PC-3 (cell line): ENCODE results near the gene SIM2. TPM values are rescaled to one million over a fixed set of nuclear protein-coding genes. Genes with fewer than 3 reads are reported as not detected.

Source experiments
- ATAC-seq: fragments of 200-7000 bp; cut with Tn5 transposase; 2 replicates; pipeline ENCODE4 v1.9.1; 2020; ENCODE audit warnings: mild to moderate bottlenecking, moderate library complexity
- BruUV-seq: library from RNA; stranded (reverse); fragments of 400-500 nt; replicated peaks from 2 replicates; lab custom pipeline; 2021; lab: Mats Ljungman, UMichigan
- CTCF ChIA-PET: fragments of 300-600 bp; sonication (Branson Sonifier 250); formaldehyde crosslinking; loops from one replicate; lab custom pipeline; 2022; ENCODE audit warnings: antibody characterized with exemption; lab: Charles Lee
- POLR2A ChIA-PET: fragments of 300-600 bp; sonication (Branson Sonifier 250); formaldehyde crosslinking; loops from one replicate; lab custom pipeline; 2022; ENCODE audit warnings: antibody characterized with exemption; ENCODE audit not compliant: unreplicated experiment; lab: Charles Lee
- DNase-seq: peaks from one replicate; pipeline ENCODE4 v3.0.0-alpha.2; 2015
- H2AFZ ChIP-seq: fragments of 300-600 bp; sonication (generic); 2 replicates; pipeline ENCODE4 v1.6.0; 2016; ENCODE audit warnings: antibody characterized with exemption, low read length
- H3F3A ChIP-seq: fragments of 300-600 bp; sonication (generic); one replicate; pipeline ENCODE4 v1.6.0; 2017; ENCODE audit warnings: antibody characterized with exemption, low read length, control low read depth, mild to moderate bottlenecking; ENCODE audit not compliant: unreplicated experiment
- H3K27ac ChIP-seq: fragments of 300-600 bp; sonication (generic); 2 replicates; pipeline ENCODE4 v1.5.1; 2016; ENCODE audit warnings: mild to moderate bottlenecking, low read length
- H3K27me3 ChIP-seq: fragments of 300-600 bp; sonication (generic); 2 replicates; pipeline ENCODE4 v1.6.1; 2016; ENCODE audit warnings: low read length, mixed read lengths
- H3K36me3 ChIP-seq: fragments of 300-600 bp; sonication (generic); 2 replicates; pipeline ENCODE4 v1.6.1; 2016; ENCODE audit warnings: low read depth, mixed run types, low read length, mixed read lengths
- H3K4me1 ChIP-seq: fragments of 300-600 bp; sonication (generic); 2 replicates; pipeline ENCODE4 v1.5.1; 2016; ENCODE audit warnings: low read length; ENCODE audit not compliant: insufficient read depth
- H3K4me2 ChIP-seq: fragments of 300-600 bp; sonication (generic); 2 replicates; pipeline ENCODE4 v1.6.0; 2016; ENCODE audit warnings: low read length
- H3K4me3 ChIP-seq: fragments of 300-600 bp; sonication (generic); 2 replicates; pipeline ENCODE4 v1.5.1; 2016; ENCODE audit warnings: mild to moderate bottlenecking, low read length, mixed read lengths
- H3K79me2 ChIP-seq: fragments of 300-600 bp; sonication (generic); 2 replicates; pipeline ENCODE4 v1.6.1; 2017; ENCODE audit warnings: low read length, mixed read lengths
- H3K9ac ChIP-seq: fragments of 300-600 bp; sonication (generic); 2 replicates; pipeline ENCODE4 v1.6.0; 2016; ENCODE audit warnings: mild to moderate bottlenecking, low read length
- H3K9me2 ChIP-seq: fragments of 300-600 bp; sonication (generic); replicated peaks from 2 replicates; pipeline ENCODE4 v1.6.1; 2016; ENCODE audit warnings: mixed run types, low read length, mixed read lengths
- H3K9me3 ChIP-seq: fragments of 300-600 bp; sonication (generic); 2 replicates; pipeline ENCODE4 v1.6.1; 2016; ENCODE audit warnings: low read length, mixed read lengths
- H4K20me1 ChIP-seq: fragments of 300-600 bp; sonication (generic); 2 replicates; pipeline ENCODE4 v1.6.1; 2016; ENCODE audit warnings: low read length, mixed read lengths
- EZH2 ChIP-seq: fragments of 300-600 bp; sonication (generic); IDR thresholded peaks from one replicate; pipeline ENCODE4 v1.6.1; 2017; ENCODE audit warnings: antibody characterized with exemption, mild to moderate bottlenecking, low read length; ENCODE audit not compliant: unreplicated experiment
- EZH2phosphoT487 ChIP-seq: fragments of 300-600 bp; sonication (generic); IDR thresholded peaks from 2 replicates; pipeline ENCODE4 v1.6.1; 2018; ENCODE audit warnings: mild to moderate bottlenecking, antibody characterized with exemption, low read length, borderline replicate concordance
- intact Hi-C: fragments of 100-400 bp; cut with micrococcal nuclease; formaldehyde crosslinking; loops from 2 replicates; pipeline ENCODE4 v1.9.0; 2023
- total RNA-seq: library from RNA; depleted of rRNA; stranded (reverse); fragments of >200 nt; gene quantifications from 2 replicates; pipeline ENCODE4 v1.2.3, GENCODE V29; 2014
- TF ChIP-seq, protein P1 (sequence below): fragments of 300-600 bp; sonication (generic); conservative IDR thresholded peaks from 2 replicates; pipeline ENCODE4 v1.5.1; 2017; ENCODE audit warnings: antibody characterized with exemption, low read depth, mild to moderate bottlenecking, low read length

The SIM2 gene
- total RNA-seq, 1 experiment from 2014 or later: 71.2 TPM

GRCh38 chr21:36761685-36762084 is 62.8 kb downstream of the SIM2 start:
- Histone ChIP-seq H3K4me1 (peaks cover 5% of the 10 kb centered on the region), H2AFZ (no peak overlapping the region), H3K9me2 (no peaks in the 10 kb centered on the region), H3K36me3 (no peaks in the 10 kb centered on the region), H3K79me2 (no peaks in the 10 kb centered on the region), H3K4me3 (no peak overlapping the region), H4K20me1 (no peaks in the 10 kb centered on the region), H3K9ac (no peak overlapping the region), H3K27me3 (no peaks in the 10 kb centered on the region), H3F3A (no peaks in the 10 kb centered on the region), H3K4me2 (no peak overlapping the region), H3K9me3 (no peaks in the 10 kb centered on the region), H3K27ac (no peak overlapping the region)
- no peak for TF ChIP-seq EZH2
- TF ChIP-seq, protein P1, sequence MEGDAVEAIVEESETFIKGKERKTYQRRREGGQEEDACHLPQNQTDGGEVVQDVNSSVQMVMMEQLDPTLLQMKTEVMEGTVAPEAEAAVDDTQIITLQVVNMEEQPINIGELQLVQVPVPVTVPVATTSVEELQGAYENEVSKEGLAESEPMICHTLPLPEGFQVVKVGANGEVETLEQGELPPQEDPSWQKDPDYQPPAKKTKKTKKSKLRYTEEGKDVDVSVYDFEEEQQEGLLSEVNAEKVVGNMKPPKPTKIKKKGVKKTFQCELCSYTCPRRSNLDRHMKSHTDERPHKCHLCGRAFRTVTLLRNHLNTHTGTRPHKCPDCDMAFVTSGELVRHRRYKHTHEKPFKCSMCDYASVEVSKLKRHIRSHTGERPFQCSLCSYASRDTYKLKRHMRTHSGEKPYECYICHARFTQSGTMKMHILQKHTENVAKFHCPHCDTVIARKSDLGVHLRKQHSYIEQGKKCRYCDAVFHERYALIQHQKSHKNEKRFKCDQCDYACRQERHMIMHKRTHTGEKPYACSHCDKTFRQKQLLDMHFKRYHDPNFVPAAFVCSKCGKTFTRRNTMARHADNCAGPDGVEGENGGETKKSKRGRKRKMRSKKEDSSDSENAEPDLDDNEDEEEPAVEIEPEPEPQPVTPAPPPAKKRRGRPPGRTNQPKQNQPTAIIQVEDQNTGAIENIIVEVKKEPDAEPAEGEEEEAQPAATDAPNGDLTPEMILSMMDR: no peak
- TF ChIP-seq EZH2phosphoT487: no peak
- intact Hi-C loops: no loop called here
- DNase-seq (no peak), ATAC-seq (no peak)
- no TSS peak for BruUV-seq
- ChIA-PET CTCF (no interaction called here), POLR2A (no interaction called here)

DNA sequence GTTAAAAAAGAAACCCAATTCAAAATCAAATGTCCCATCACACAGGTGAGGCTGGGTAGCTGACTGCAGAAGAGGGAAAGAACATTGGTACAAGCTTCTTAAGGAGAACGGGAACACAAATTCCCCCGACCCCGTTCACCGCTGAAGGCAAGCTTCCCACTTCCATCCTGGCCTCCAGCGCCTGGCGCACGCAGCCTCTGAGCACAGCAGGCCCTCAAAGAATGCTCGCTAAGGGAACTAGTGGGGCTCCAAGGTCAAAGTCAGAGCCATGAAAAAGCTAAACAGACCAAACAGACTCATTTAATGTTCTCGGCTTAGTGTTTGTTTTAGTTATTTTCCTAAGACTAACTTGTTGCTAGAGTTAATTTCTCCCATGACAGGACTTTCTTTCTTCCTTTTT is 63.7 kb downstream of the SIM2 start:
- Histone ChIP-seq H3K36me3 (no peaks in the 10 kb centered on the region), H3K4me2 (no peak overlapping the region), H3K9me3 (no peaks in the 10 kb centered on the region), H3K9ac (no peak overlapping the region), H3K79me2 (no peaks in the 10 kb centered on the region), H3K4me1 (no peaks in the 10 kb centered on the region), H3F3A (no peaks in the 10 kb centered on the region), H3K27me3 (no peaks in the 10 kb centered on the region), H3K9me2 (no peaks in the 10 kb centered on the region), H4K20me1 (no peaks in the 10 kb centered on the region), H3K4me3 (no peak overlapping the region), H3K27ac (no peak overlapping the region), H2AFZ (no peak overlapping the region)
- no peak for ATAC-seq
- CTCF ChIA-PET: no interaction called here
- POLR2A ChIA-PET: no interaction called here
- DNase-seq: no peak
- BruUV-seq: no TSS peak
- intact Hi-C loops: no loop called here
- TF ChIP-seq, protein P1: no peak
- TF ChIP-seq EZH2phosphoT487 (no peak), EZH2 (no peak)

- TF ChIP-seq, protein P1: no peak
- TF ChIP-seq EZH2phosphoT487 (no peak), EZH2 (no peak)
- intact Hi-C loops: no loop called here
- H4K20me1 ChIP-seq: no peaks in the 10 kb centered on the region
- ChIA-PET CTCF (no interaction called here), POLR2A (no interaction called here)
- no peaks in the 10 kb centered on the region for H3K9me3 ChIP-seq
- no peaks in the 10 kb centered on the region for H3K36me3 ChIP-seq
- H3K4me2 ChIP-seq: no peak overlapping the region
- DNase-seq (no peak), ATAC-seq (no peak)
- no peaks in the 10 kb centered on the region for H3F3A ChIP-seq
- no peaks in the 10 kb centered on the region for H3K4me1 ChIP-seq
- no peaks in the 10 kb centered on the region for H3K79me2 ChIP-seq
- H3K27ac ChIP-seq: no peak overlapping the region
- H3K4me3 ChIP-seq: no peak overlapping the region
- BruUV-seq: no TSS peak
- no peaks in the 10 kb centered on the region for H3K9me2 ChIP-seq
- H3K27me3 ChIP-seq: no peaks in the 10 kb centered on the region
- H3K9ac ChIP-seq: no peak overlapping the region
- no peak overlapping the region for H2AFZ ChIP-seq
Measured at GRCh38 chr21:36763305-36763704, 64.4 kb downstream of the SIM2 start.
